Neural cell (in vitro differentiated cells): ENCODE data around the gene HEG1. TPM values are rescaled to one million over a fixed set of nuclear protein-coding genes. Genes with fewer than 3 reads are reported as not detected.

Experiments
- H2AFZ ChIP-seq: fragments of 200-600, 300-800 bp; sonication (generic), shearing (Covaris generic); 2 replicates; pipeline ENCODE4 v1.6.0; 2014; ENCODE audit warnings: low read depth, mild to moderate bottlenecking, antibody characterized with exemption, low read length, moderate library complexity
- H3F3A ChIP-seq: fragments of 200-600 bp; shearing (Covaris generic); 2 replicates; pipeline ENCODE4 v1.6.1; 2016; ENCODE audit warnings: mild to moderate bottlenecking, moderate library complexity, mixed read lengths, antibody characterized with exemption, low read length; ENCODE audit not compliant: insufficient read depth, poor library complexity, severe bottlenecking
- H3K27ac ChIP-seq: fragments of 200-600, 300-800 bp; sonication (generic), shearing (Covaris generic); 2 replicates; pipeline ENCODE4 v1.5.1; 2014; ENCODE audit warnings: mild to moderate bottlenecking, low read length, moderate library complexity
- H3K27me3 ChIP-seq: fragments of 300-800, 200-600 bp; sonication (generic), shearing (Covaris generic); 2 replicates; pipeline ENCODE4 v1.6.0; 2014; ENCODE audit warnings: mild to moderate bottlenecking, low read depth, low read length, moderate library complexity; ENCODE audit not compliant: insufficient read depth
- H3K36me3 ChIP-seq: fragments of 300-800, 200-600 bp; sonication (generic), shearing (Covaris generic); 2 replicates; pipeline ENCODE4 v1.5.1; 2014; ENCODE audit warnings: mild to moderate bottlenecking, antibody characterized with exemption, low read length, moderate library complexity; ENCODE audit not compliant: insufficient read depth
- H3K4me2 ChIP-seq: fragments of 300-800, 200-600 bp; sonication (generic), shearing (Covaris generic); 2 replicates; pipeline ENCODE4 v1.6.0; 2014; ENCODE audit warnings: mild to moderate bottlenecking, low read length
- H3K4me3 ChIP-seq: fragments of 300-800, 200-600 bp; sonication (generic), shearing (Covaris generic); 2 replicates; pipeline ENCODE4 v1.5.1; 2014; ENCODE audit warnings: mild to moderate bottlenecking, low read length, moderate library complexity
- H3K79me2 ChIP-seq: fragments of 200-600 bp; shearing (Covaris generic); replicated peaks from 2 replicates; pipeline ENCODE4 v1.6.0; 2014; ENCODE audit warnings: mild to moderate bottlenecking, low read length, moderate library complexity; ENCODE audit not compliant: insufficient read depth
- H3K9ac ChIP-seq: fragments of 300-800, 200-600 bp; sonication (generic), shearing (Covaris generic); 2 replicates; pipeline ENCODE4 v1.6.1; 2016; ENCODE audit warnings: mild to moderate bottlenecking, low read length, mixed read lengths
- H3K9me2 ChIP-seq: fragments of 200-600 bp; shearing (Covaris generic); 2 replicates; pipeline ENCODE4 v1.6.1; 2016; ENCODE audit warnings: mild to moderate bottlenecking, low read length, mixed read lengths; ENCODE audit not compliant: insufficient read depth
- H3K9me3 ChIP-seq: fragments of 200-600, 300-800 bp; sonication (generic), shearing (Covaris generic); 2 replicates; pipeline ENCODE4 v1.6.1; 2016; ENCODE audit warnings: mild to moderate bottlenecking, mixed run types, low read length, moderate library complexity, mixed read lengths
- H4K20me1 ChIP-seq: fragments of 200-600 bp; shearing (Covaris generic); 2 replicates; pipeline ENCODE4 v1.6.1; 2016; ENCODE audit warnings: mild to moderate bottlenecking, mixed run types; ENCODE audit not compliant: insufficient read depth
- CTCF ChIP-seq: fragments of 450-650 bp; IDR thresholded peaks from 2 replicates; pipeline ENCODE4 v1.5.1; 2014; ENCODE audit warnings: antibody characterized with exemption, mild to moderate bottlenecking, moderate library complexity; ENCODE audit not compliant: poor library complexity, severe bottlenecking
- EP300 ChIP-seq: fragments of 450-650 bp; conservative IDR thresholded peaks from 2 replicates; pipeline ENCODE4 v1.6.1; 2014; ENCODE audit warnings: antibody characterized with exemption, mild to moderate bottlenecking, moderate library complexity; ENCODE audit not compliant: poor library complexity, severe bottlenecking
- EZH2 ChIP-seq: fragments of 200-600, 300-800 bp; shearing (Covaris generic), sonication (generic); IDR thresholded peaks from 2 replicates; pipeline ENCODE4 v1.6.1; 2014; ENCODE audit warnings: antibody characterized with exemption, low read length, borderline replicate concordance, mild to moderate bottlenecking; ENCODE audit not compliant: insufficient read depth, poor library complexity, severe bottlenecking
- MXI1 ChIP-seq: fragments of 450-650 bp; conservative IDR thresholded peaks from 2 replicates; pipeline ENCODE4 v1.6.1; 2014; ENCODE audit warnings: antibody characterized with exemption, mild to moderate bottlenecking; ENCODE audit not compliant: poor library complexity, severe bottlenecking
- POLR2AphosphoS5 ChIP-seq: IDR thresholded peaks from 2 replicates; pipeline ENCODE4 v1.6.1; 2012
- RAD21 ChIP-seq: fragments of 450-650 bp; conservative IDR thresholded peaks from 2 replicates; pipeline ENCODE4 v1.6.1; 2014; ENCODE audit warnings: antibody characterized with exemption, mild to moderate bottlenecking, moderate library complexity
- SMC3 ChIP-seq: fragments of 450-650 bp; conservative IDR thresholded peaks from 2 replicates; pipeline ENCODE4 v1.6.1; 2014; ENCODE audit warnings: antibody characterized with exemption, mild to moderate bottlenecking, moderate library complexity; ENCODE audit not compliant: poor library complexity
- TAF1 ChIP-seq: IDR thresholded peaks from 2 replicates; pipeline ENCODE4 v1.6.1; 2012; ENCODE audit warnings: low read depth
- polyA plus RNA-seq: library from polyadenylated mRNA; depleted of rRNA; stranded (reverse); fragments of >200 nt; gene quantifications from 2 replicates; pipeline ENCODE4 v1.2.3, GENCODE V29; 2014
- TF ChIP-seq, protein P1 (sequence below): IDR thresholded peaks from 2 replicates; pipeline ENCODE4 v1.6.1; 2012; ENCODE audit warnings: borderline replicate concordance

HEG1 gene
- polyA plus RNA-seq, 1 donor from 2014 or later: 0.48 TPM

GRCh38 chr3:125068265-125068664, 12.5 kb upstream of the HEG1 start:
- no peaks in the 10 kb centered on the region for H3K36me3 ChIP-seq
- no peak for TF ChIP-seq RAD21
- TF ChIP-seq, protein P1, sequence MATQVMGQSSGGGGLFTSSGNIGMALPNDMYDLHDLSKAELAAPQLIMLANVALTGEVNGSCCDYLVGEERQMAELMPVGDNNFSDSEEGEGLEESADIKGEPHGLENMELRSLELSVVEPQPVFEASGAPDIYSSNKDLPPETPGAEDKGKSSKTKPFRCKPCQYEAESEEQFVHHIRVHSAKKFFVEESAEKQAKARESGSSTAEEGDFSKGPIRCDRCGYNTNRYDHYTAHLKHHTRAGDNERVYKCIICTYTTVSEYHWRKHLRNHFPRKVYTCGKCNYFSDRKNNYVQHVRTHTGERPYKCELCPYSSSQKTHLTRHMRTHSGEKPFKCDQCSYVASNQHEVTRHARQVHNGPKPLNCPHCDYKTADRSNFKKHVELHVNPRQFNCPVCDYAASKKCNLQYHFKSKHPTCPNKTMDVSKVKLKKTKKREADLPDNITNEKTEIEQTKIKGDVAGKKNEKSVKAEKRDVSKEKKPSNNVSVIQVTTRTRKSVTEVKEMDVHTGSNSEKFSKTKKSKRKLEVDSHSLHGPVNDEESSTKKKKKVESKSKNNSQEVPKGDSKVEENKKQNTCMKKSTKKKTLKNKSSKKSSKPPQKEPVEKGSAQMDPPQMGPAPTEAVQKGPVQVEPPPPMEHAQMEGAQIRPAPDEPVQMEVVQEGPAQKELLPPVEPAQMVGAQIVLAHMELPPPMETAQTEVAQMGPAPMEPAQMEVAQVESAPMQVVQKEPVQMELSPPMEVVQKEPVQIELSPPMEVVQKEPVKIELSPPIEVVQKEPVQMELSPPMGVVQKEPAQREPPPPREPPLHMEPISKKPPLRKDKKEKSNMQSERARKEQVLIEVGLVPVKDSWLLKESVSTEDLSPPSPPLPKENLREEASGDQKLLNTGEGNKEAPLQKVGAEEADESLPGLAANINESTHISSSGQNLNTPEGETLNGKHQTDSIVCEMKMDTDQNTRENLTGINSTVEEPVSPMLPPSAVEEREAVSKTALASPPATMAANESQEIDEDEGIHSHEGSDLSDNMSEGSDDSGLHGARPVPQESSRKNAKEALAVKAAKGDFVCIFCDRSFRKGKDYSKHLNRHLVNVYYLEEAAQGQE: no peak
- no peak for TF ChIP-seq MXI1
- no peak for TF ChIP-seq EZH2
- no peaks in the 10 kb centered on the region for H3F3A ChIP-seq
- no peak overlapping the region for H3K4me2 ChIP-seq
- no peaks in the 10 kb centered on the region for H3K9me2 ChIP-seq
- no peaks in the 10 kb centered on the region for H3K79me2 ChIP-seq
- H2AFZ ChIP-seq: no peak overlapping the region
- no peaks in the 10 kb centered on the region for H3K27me3 ChIP-seq
- H3K4me3 ChIP-seq: no peak overlapping the region
- no peak overlapping the region for H3K9ac ChIP-seq
- no peaks in the 10 kb centered on the region for H4K20me1 ChIP-seq
- no peak overlapping the region for H3K27ac ChIP-seq
- no peaks in the 10 kb centered on the region for H3K9me3 ChIP-seq

GRCh38 chr3:125067225-125067624, 11.4 kb upstream of the HEG1 start:
- Histone ChIP-seq H3K36me3 (no peaks in the 10 kb centered on the region), H3K9me2 (no peaks in the 10 kb centered on the region), H3K27me3 (no peaks in the 10 kb centered on the region), H4K20me1 (no peaks in the 10 kb centered on the region), H3K9ac (no peak overlapping the region), H3K9me3 (no peaks in the 10 kb centered on the region), H3K4me2 (no peak overlapping the region), H3K27ac (no peak overlapping the region), H3K4me3 (no peak overlapping the region), H3K79me2 (no peaks in the 10 kb centered on the region), H3F3A (no peaks in the 10 kb centered on the region), H2AFZ (no peak overlapping the region)
- no peak for TF ChIP-seq POLR2AphosphoS5
- TF ChIP-seq EP300: no peak
- no peak for TF ChIP-seq CTCF
- TF ChIP-seq MXI1: no peak
- no peak for TF ChIP-seq SMC3

- Histone ChIP-seq H3K9me2 (no peaks in the 10 kb centered on the region), H3K4me3 (no peak overlapping the region), H2AFZ (no peak overlapping the region), H3K79me2 (no peaks in the 10 kb centered on the region), H3K9me3 (no peaks in the 10 kb centered on the region), H3K4me2 (no peak overlapping the region), H3K27me3 (no peaks in the 10 kb centered on the region), H3K9ac (no peak overlapping the region), H3K36me3 (no peaks in the 10 kb centered on the region), H4K20me1 (no peaks in the 10 kb centered on the region), H3F3A (no peaks in the 10 kb centered on the region), H3K27ac (no peak overlapping the region)
- TF ChIP-seq RAD21: no peak
- TF ChIP-seq CTCF: no peak
- TF ChIP-seq POLR2AphosphoS5: no peak
- TF ChIP-seq TAF1: no peak
- TF ChIP-seq, protein P1: no peak
- no peak for TF ChIP-seq EP300
- TF ChIP-seq MXI1: no peak
- no peak for TF ChIP-seq EZH2
- TF ChIP-seq SMC3: no peak
Observed at GRCh38 chr3:125062904-125063618, 7.3 kb upstream of the HEG1 start.
